Activated T-cell treated with anti-CD3 and anti-CD28 coated beads for 24 hours (primary cell): Measurements from ENCODE around the gene SMC4.
A peak's percentile ranks its signal among the peaks of the same experiment; 100 is the strongest.
"Not testable (repeated sequence)": the region's sequence is repeated elsewhere in the genome, so short reads cannot be mapped to it uniquely, and the experiment has no call there.

ENCODE experiments used
- DNase-seq: peaks from one replicate; pipeline ENCODE4 v3.0.0-alpha.2; 2020; ENCODE audit warnings: low read depth

Gene SMC4

GRCh38 chr3:160446522-160447056 lies 47.1 kb downstream of the SMC4 start:
- DNase-seq, result no peak

GRCh38 chr3:160447544-160447943 lies 48.1 kb downstream of the SMC4 start:
- no peak for DNase-seq

- no peak for DNase-seq
Measured at GRCh38 chr3:160448845-160449635, 49.6 kb downstream of the SMC4 start.

GRCh38 chr3:160449636-160450598 lies 50.5 kb downstream of the SMC4 start, which contains the start of gene TRIM59:
TRIM59 (minus strand) TSS chr3:160449786; CDS start chr3:160439183, 10,603 bp downstream.
- peak; percentile 93 for DNase-seq

GRCh38 chr3:160450846-160451245 lies 51.4 kb downstream of the SMC4 start:
- DNase-seq, result no peak

- no peak for DNase-seq
Measured at GRCh38 chr3:160451602-160452001, 52.2 kb downstream of the SMC4 start.

- not testable (repeated sequence) for DNase-seq
Measured at GRCh38 chr3:160452251-160452650, 52.8 kb downstream of the SMC4 start.

- no peak for DNase-seq
Measured at GRCh38 chr3:160454995-160455394, 55.5 kb downstream of the SMC4 start.

- DNase-seq, result no peak
Measured at GRCh38 chr3:160455846-160456245, 56.4 kb downstream of the SMC4 start.

- no peak for DNase-seq
Measured at GRCh38 chr3:160458151-160458550, 58.7 kb downstream of the SMC4 start.

GRCh38 chr3:160459450-160459970 lies 60.1 kb downstream of the SMC4 start:
- DNase-seq, result no peak

- DNase-seq, result no peak
Measured at GRCh38 chr3:160460033-160460432, 60.6 kb downstream of the SMC4 start.

GRCh38 chr3:160464321-160464720 lies 64.9 kb downstream of the SMC4 start:
- DNase-seq, result no peak

GRCh38 chr3:160464971-160465370 lies 65.5 kb downstream of the SMC4 start:
- DNase-seq, result no peak

GRCh38 chr3:160470181-160470580 lies 70.7 kb downstream of the SMC4 start:
- no peak for DNase-seq

GRCh38 chr3:160471892-160472291 lies 72.4 kb downstream of the SMC4 start:
- DNase-seq, result no peak

GRCh38 chr3:160472344-160472743 lies 72.9 kb downstream of the SMC4 start:
- DNase-seq, result no peak

GRCh38 chr3:160473221-160473620 lies 73.8 kb downstream of the SMC4 start:
- DNase-seq, result no peak

GRCh38 chr3:160473978-160474377 lies 74.5 kb downstream of the SMC4 start:
- DNase-seq, result no peak

GRCh38 chr3:160474416-160474838 lies 75.0 kb downstream of the SMC4 start:
- no peak for DNase-seq

GRCh38 chr3:160475153-160475552 lies 75.7 kb downstream of the SMC4 start:
- no peak for DNase-seq

GRCh38 chr3:160475884-160476283 lies 76.4 kb downstream of the SMC4 start:
- DNase-seq, result no peak
